GM21717 (cell line): ENCODE measurements around the gene JAML.
"Not testable (repeated sequence)": the region's sequence is repeated elsewhere in the genome, so short reads cannot be mapped to it uniquely, and the experiment has no call there.

ENCODE experiments used
- ATAC-seq: cut with Tn5 transposase; IDR thresholded peaks from one replicate; pipeline ENCODE4 v1.9.1; 2021; ENCODE audit warnings: mild to moderate bottlenecking, moderate library complexity; ENCODE audit not compliant: unreplicated experiment

Gene JAML

GRCh38 chr11:118199135-118199534 is 25.7 kb downstream of the JAML start:
- no peak for ATAC-seq

- ATAC-seq: peak; percentile 66
Observed at GRCh38 chr11:118198370-118198769, 26.4 kb downstream of the JAML start.

GRCh38 chr11:118194835-118195627 is 29.8 kb downstream of the JAML start:
- no peak for ATAC-seq

- ATAC-seq: no peak
Observed at GRCh38 chr11:118193910-118194566, 30.8 kb downstream of the JAML start.

- ATAC-seq: not testable (repeated sequence)
Observed at GRCh38 chr11:118192817-118193216, 32.0 kb downstream of the JAML start.

GRCh38 chr11:118190942-118191506 is 33.8 kb downstream of the JAML start:
- ATAC-seq: not testable (repeated sequence)

- ATAC-seq: no peak
Observed at GRCh38 chr11:118186346-118187107, 38.3 kb downstream of the JAML start.

- ATAC-seq: no peak
Observed at GRCh38 chr11:118184784-118185579, 39.8 kb downstream of the JAML start.

GRCh38 chr11:118183691-118184090 is 41.1 kb downstream of the JAML start:
- not testable (repeated sequence) for ATAC-seq

GRCh38 chr11:118180300-118180703 is 44.5 kb downstream of the JAML start:
- ATAC-seq: no peak

- no peak for ATAC-seq
Observed at GRCh38 chr11:118176778-118177134, 48.1 kb downstream of the JAML start.

GRCh38 chr11:118175993-118176777 is 48.6 kb downstream of the JAML start, which contains the start of gene SCN2B:
SCN2B (minus strand) TSS chr11:118176639; CDS start chr11:118176431, 208 bp downstream.
- no peak for ATAC-seq

- ATAC-seq: no peak
Observed at GRCh38 chr11:118175031-118175992, 49.5 kb downstream of the JAML start.

GRCh38 chr11:118174006-118174567 is 50.7 kb downstream of the JAML start:
- ATAC-seq: no peak

GRCh38 chr11:118172356-118172755 is 52.5 kb downstream of the JAML start:
- no peak for ATAC-seq

- no peak for ATAC-seq
Observed at GRCh38 chr11:118171269-118172062, 53.3 kb downstream of the JAML start.

GRCh38 chr11:118170882-118171268 is 53.9 kb downstream of the JAML start:
- ATAC-seq: no peak
